ENCODE data around the gene FAM107B.

Gene FAM107B

DNA sequence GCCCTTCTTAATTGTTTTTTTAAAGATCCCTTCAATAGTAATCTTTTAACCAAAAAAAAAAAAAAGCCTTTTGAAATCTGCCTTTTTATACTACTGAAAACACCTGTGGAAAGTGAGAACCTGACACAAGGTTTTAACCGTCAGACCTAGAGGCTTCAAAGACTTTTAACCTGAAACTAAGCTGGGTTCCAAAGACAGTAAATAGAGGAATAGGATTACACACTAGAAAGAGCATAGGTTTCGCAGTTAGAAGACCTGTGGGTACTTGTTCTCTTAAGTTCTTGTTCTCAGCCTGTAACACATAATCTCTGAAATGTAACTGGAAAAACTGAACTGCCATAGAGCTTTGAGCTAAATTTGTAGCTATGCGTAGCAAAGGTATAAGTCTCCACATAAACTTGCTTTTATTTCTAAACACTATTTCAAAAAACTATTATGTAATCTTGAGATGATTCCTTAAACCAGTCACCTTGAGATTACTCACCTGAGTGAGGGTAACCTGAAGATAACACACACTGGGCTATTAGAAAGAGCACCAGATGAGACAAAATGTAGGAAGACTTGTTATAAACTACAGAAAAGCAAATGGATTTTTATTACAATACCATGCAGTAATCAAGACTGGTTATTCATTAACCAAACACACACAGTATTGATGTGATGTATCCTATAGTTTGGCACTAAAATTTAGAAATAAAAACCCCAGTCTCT lies 247.4 kb downstream of the FAM107B start:
- DNase-seq: no peak

DNA sequence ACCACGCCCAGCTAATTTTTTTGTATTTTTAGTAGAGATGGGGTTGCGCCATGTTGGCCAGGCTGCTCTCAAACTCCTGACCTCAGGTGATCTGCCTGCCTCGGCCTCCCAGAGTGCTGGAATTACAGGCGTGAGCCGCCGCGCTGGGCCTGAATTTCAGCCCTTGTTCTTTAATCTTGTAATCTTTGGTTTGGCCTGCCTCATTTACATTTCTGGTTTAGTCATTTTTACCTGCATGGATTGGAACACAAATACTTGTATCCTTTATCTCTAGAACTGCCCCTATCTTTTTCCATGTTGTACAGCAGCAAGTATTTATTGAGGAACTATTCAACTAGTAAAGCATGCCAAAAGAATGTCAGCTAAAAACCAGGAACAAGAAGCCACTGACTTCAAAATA lies 248.4 kb downstream of the FAM107B start:
- DNase-seq: no peak

DNA sequence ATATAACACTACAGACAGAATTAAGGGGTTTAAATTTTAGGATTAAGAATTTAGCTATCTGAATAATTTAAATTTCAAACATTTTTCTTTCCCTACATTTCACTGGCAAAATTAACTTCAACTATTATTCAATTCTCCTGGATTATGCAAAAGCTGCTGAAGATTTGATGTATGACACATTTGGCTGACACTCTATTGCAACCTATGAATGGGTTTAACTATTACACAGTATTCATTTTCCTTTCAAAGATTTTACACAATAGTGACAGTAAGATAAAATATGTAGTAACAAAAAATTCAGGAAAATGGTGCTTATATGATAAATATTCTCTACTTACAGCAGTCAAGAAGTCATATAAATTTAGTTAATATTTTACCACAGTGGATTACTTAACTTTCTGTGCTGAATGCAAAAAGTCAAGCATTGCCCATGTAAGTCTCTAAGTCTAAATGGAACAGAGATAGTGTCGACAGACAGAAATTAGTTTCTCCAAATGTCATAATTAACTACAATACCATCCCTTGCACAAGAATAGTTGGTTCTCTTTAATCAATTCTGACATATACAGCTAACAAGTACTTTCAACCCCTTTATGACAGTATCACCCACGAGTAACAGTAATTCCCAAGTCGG lies 249.9 kb downstream of the FAM107B start:
- no peak for DNase-seq

DNA sequence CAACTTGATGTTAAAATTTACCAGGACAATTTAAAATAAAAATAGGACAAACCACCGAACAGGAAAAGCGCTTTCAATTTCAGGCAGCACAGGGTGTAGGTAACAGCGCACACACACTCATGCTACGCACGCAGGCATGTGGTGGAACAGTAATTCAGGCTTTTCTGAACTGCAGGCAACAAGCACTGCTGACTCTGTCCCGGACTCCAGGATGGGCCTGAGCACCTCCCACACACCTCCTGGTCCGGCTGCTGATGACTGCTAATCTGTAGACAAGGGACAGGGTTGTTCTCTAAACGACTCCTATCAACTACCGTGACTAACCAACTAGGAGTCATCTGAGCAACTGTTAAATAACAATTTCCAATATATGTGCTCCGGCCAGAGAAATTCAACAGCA lies 251.4 kb downstream of the FAM107B start:
- no peak for DNase-seq

DNA sequence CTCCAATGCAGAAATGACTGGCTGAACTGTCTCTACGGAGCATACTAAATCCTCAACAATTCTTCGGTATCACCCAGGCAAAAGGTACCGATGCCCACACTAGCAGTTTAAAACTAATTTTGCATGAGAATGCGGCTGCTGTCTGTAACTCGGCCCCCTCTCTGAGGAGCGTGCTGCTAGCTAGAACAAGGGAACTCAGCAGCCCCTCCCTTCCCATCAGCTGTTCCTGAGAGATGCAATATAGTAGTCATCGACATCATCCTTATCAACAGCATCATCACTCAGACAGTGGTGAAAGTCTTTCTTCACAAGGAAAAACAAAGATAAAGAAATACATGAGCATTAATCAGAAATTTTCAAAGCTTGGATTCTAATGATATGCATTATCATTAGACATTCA lies 254.9 kb downstream of the FAM107B start:
- DNase-seq: no peak

DNA sequence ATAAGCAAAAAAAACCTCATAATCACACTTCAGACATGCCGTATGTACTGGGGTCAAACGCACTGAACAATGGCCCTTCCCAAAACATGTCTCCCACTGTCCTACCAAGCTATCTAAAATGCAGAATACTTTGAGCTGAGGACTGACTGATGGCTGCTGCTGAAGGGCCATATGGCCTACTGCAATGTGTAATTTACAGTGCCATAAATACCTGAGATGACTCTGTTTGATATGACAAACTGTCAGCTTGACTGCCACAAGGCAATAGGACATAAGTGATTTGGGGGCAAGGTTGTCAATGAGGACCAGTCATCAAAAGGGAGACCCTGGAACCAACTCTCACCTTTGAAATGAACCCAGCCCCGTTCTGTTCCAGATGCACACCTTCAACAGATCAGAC lies 256.5 kb downstream of the FAM107B start:
- DNase-seq: no peak

DNA sequence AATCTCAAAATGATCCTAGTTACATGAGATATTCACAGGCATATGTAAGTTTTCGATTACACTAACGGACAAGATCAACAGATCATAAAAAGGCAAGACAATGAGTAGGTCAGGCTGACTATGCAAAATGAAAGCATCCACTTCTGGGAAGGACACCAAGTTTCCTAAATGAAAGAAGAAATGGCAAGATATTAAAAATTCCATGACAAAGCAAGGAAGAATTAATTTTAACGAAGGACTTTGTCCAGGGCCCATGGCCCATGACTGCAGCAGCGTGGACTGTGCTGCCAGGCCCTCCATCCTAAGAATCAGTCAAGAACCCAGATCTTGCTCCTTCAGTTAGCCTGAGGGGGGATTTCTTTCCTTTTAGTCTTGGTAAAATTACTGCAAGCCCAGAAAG lies 261.6 kb downstream of the FAM107B start:
- no peak for DNase-seq

DNA sequence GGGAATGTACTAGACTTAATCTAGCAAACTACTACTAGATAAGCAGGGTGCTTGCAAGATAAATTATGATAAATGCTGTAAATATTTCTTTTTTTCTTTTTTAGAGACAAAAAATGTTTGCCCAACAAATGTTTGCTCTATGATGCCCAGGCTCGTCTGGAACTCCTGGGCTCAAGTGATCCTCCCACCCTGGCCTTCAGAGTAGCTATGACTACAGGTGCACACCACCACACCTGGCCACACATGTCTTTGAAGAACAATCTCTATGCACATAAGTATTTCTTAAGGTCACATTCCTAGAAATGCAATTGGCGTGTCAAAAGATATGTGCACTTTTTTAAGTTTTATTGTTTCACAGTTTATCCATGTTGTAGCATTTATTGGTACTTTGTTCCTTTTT lies 264.4 kb downstream of the FAM107B start:
- no peak for DNase-seq

DNA sequence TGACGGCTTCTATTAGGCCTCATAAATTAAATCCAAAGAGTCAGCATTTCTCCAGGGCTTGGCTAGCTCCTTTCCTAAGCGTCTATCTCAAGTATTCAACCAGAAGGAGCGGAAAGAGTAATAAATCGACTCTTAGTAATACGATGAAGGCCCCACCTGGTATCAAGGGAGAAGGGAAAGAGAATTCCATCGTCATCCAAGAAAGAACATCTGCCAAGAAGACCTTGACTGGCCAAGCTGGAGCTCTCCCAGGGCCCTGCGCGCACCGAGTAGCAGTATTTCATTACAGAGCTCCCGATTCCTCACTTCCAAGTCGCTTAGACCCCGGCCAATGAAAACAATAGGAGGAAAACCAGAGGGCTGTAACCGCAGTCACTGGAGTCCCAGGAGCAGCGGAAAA lies 266.0 kb downstream of the FAM107B start:
- DNase-seq: no peak

DNA sequence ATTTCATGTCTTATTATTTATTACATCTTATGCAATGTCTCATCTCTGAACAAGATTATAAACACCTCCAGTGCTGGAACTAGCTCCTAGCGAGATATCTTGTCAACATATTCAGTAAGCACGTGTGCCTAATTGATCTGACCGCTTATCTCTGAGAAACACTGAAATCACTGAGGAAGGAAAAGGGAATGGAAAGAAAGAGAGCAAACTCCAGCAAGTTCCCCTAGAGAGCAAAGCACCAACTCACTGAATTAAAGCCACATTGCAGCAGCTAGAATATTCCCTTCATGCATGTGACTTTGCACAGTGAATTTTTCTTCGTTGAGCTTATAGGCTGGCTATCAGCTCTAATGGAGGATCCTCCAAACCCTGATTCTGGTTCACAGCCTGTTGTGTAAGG lies 266.9 kb downstream of the FAM107B start:
- DNase-seq: no peak

DNA sequence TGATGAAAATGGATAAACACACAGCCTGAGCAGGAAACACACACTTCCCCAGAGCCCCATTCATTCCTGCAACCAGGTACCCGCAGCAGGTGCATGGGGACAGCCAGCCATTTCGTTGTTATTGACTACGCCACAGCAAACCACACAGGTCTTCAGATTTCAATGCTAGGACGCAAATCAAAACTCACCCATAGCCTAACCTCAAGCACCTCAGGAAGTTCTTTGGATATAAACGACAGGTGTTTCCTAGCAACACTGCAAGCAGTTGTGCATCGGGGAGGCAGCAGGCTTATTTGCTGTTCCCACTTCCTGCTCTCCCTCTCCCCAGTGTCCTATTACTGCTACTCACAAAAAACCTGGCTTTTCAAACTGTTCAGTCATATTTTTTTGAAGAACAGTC lies 267.5 kb downstream of the FAM107B start:
- peak; percentile 74 for DNase-seq

DNA sequence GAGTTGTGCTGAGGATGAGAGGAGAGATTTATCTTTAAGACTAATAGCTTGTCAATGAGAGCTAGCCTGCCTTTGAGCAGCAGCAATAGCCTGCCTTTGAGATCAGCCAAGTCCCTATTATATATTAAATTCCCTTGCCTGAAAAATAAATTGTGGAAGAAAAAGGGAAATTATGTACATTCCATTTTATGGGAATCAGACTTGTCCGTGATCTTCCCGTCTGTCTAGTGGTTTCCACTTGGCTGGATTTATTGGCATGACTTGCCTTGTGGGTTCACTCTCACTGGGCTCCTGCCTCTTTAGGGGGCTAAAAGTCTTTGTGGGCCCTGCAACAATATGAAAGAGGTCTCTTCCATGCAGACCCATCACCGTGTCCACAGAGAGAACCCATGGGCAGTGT lies 272.3 kb downstream of the FAM107B start:
- DNase-seq: no peak

DNA sequence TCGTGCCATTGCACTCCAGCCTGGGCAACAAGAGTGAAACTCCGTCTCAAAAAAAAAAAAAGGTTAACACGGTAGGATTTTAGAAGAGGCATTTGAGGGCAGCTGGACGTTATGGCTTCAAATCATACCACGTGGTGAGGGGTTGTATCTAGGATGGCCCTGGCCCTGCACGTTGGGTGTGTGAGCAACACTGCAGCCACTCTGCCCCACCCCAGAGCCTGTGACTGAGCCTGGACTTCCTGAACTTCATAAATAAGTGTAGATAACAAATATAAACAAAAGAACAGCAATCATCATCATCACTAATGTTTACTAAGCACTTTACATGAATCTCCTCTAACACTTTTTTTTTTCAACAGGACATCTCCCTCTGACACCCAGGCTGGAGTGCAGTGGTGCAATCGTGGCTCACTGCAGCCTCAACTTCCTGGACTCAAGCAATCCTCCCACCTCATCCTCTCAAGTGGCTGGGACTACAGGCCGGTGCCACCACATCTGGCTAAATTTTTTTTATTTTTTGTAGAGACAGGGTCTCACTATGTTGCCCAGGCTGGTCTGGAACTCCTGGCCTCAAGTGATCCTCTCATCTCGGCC lies 274.4 kb downstream of the FAM107B start:
- no peak for DNase-seq

DNA sequence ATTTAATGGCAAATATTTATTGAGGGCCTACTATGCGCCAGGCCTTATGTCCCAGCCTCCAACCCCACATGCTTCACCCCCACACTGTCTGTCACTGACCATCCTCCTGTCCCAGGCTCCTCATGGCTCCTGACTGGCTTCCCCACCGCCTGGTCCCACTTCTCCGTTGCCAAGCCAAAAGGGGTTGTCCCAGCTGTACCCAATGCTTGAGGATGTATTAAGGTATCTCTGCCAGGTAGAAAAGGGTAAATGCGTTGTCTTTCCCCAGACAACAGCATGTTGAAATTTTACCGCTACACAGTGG lies 275.1 kb downstream of the FAM107B start:
- DNase-seq: no peak

DNA sequence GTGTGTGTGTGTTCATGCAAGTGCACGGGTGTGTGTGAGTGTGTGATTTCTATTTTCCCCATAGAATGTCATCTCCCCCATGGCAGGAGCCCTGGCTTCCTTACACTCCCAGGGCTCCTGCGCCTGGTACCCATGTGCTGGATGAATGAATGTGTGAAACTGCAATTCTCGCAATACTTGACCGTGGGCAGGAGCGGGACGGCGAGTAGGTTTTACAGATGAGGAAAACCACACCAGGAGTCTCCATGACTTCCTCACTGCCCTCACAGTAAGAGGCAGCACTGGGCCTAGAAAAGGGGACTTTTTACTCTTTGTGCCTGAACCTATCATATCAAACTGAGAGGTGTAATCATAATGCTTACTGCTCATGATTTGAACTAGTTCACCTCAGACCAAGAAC lies 276.4 kb downstream of the FAM107B start:
- DNase-seq: no peak

DNA sequence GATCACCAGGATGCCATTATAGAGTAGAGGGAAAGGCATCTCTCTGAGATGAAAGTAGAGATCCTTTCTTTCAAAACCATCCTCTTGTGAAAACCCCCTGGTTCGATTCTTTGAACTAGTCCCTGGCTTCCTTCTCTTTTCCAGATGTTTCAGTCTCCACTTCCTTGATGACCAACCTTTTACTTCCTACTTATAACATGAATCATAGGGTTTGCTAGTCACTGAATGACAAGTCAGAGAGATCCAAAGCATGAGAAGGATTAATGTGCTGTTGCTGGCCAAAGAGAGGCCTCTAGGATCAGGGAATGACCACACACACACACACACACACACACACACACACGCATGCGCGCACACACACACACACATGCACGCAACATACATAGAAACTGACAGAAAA lies 282.9 kb downstream of the FAM107B start:
- no peak for DNase-seq

DNA sequence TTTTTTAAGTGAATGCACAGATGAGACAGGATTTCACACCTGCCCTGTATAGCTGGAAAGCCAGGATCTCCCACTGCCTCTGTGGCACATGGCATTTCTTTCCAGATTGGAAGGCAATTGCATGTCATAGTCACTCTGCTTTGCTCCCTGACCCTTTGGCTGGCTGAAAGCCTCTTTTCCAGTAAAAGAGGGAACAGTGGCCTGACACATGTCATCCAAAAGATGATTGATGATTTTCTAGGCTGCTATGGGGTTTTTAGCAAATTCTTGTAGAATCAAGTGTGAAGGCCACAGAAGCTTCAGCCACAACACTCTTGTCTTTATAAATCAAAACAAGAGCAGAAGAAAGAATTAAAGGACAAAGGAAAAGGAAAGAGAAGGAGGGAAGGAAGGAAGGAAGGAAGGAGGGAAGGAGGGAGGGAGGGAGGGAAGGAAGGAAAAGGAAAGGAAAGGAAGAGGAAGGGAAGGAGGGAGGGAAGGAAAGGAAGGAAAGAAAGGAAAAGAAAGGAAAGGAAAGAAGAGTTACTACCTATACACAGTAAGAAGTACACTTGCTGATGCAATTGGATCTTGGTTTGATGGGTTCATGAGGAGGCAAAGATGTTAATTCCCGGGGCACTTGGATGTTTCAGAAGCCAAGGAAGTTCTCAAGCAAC lies 285.0 kb downstream of the FAM107B start:
- DNase-seq: no peak

DNA sequence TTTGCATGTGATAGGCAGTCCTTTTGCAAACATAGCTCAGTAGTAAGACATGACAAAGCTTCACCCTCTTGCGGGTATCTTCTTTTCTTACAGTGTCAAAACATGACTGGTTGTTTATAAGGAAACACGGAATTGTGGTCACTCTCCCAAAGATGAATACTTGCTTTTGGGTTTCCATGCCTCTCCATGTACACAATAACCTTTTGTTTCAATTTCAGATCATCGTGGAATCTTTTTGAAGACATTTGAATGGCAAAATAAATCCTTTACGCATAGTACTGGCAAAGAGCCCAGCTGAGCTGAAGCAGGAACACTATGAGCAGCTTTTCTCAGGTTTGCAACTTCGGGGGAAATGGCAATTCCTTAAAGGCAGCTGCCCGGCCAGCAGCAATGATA lies 287.2 kb downstream of the FAM107B start:
- no peak for DNase-seq

DNA sequence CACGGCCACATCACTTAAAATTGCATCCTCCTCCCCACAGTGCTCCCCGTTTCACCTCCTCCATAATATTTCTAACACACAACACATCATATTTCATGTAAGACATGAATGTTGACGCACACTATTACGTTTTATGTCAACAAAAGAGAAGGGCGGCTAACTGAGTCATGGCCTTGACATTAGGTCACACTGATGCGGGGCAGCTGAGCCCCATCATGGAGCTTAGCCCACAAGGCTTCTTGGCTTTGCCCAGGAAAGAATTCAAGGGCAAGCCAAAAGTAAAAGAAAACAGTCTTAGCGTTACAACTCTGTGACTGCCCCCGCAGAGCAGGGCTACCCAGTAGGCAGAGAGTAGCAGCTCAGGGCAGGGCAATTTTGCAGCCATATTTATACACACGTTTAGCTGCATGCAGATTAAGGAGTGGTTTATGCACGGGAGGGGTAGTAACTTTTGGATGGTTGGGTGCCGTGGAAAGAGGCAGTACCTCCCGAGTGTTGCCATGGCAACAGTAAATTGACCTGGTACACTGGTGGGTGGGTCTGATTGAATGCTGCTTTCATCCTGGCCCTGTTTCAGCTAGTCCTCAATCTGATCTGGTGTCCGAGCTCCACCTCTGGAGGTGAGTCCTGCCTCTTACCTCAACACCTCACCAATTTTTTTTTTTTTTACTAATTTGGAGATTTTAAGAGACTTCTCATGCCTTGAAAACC lies 287.8 kb downstream of the FAM107B start:
- no peak for DNase-seq

DNA sequence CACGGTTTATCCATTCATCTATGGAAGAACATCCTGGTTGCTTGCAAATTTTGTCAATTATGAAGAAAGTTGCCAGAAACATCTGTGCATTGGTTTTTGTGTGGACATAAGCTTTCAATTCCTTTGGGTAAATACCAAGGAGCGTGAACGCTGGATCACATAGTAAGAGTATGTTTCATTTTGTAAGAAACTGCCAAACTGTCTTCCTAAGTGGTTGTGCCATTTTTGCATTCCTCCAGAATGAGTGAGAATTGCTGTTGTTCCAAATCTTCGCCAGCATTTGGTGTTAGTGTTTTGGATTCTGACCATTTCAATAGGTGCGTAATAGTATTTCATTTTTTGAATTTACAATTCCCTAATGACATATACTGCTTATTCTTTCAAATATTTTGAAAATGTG lies 288.7 kb downstream of the FAM107B start:
- no peak for DNase-seq

DNA sequence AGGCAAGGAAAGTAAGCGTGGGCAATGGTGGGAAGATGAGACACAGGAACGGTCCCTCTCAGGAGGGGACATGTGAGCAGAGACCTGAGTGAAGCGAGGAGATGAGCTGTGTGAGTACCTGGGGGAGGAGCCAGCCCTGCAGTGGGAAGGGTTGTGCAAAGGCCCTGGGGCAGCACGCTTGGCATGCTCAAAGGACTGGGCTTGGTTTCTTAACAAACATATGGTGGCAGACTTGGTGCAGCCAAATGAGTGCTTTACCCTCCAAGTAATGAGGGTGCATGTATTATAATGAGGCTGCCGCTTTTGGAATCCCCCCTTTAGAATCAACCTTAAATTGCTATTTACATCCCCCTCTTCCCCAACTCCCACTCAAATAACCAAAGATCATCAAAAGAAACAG lies 291.3 kb downstream of the FAM107B start:
- DNase-seq: no peak

DNA sequence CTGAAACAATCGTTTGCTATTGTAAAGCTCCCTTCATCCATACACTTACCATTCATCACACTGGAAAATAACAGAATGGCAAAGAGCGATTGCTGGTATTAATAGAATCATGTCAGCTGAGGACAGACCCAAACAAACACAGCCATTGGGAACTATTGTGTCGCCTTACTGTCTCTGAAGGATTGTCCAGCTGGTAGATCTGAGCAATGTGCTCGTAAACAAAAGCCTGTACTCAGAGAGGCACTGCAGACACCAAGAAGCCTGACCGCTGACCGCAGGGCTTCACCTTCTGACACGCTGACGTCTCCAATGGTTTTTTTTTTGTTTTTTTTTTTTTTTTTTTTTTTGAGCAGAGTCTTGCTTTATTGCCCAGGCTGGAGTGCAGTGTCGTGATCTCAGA lies 292.9 kb downstream of the FAM107B start:
- DNase-seq: no peak

DNA sequence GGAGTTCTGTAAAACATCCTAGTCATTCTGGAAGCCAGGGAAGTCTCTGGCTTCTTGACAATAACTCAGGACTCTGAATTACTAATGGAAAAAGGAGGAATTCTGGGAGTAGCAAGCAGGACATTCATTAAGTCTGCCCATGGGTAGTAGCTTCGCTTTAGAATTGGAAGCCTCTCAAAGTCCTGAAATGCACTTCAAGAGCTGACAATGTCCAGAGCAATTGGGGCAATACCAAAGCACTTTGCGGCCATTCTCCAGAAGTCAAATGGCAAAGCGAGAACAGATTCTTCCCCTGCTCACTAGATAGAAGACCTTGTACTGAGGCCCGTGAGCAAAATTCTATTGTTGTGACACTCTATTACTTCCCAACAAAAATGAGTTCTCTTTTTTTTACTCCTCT lies 293.7 kb downstream of the FAM107B start:
- DNase-seq: no peak

DNA sequence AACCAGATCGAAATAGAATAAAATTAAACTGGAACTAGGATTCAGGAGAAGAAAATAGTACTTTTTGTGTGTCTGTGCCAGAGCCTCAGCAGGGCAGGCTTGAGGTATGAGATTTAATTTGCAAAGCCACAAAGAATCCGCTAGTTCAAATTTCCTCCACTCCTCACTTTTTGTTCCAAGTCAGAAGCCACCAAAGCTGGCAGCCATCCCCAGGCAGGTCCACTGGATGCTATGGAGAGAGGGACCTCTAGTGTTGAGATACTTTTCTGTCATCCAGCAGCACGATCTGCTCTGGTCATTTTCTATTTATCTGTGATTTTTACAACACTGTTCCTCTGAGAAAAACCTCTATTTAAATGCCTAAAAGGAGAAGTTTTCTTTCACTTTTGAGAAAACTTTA lies 296.1 kb downstream of the FAM107B start:
- no peak for DNase-seq
